ENCODE results near the gene LONP1.
"Not testable (repeated sequence)": the region's sequence is repeated elsewhere in the genome, so short reads cannot be mapped to it uniquely, and the experiment has no call there.

Gene LONP1

GRCh38 chr19:5706876-5707573, 12.9 kb downstream of the LONP1 start:
- no peak for TF ChIP-seq EZH2 (optimal IDR thresholded peaks at IDR 0.05; ENCODE audit: low read depth, low read length)
- TF ChIP-seq CTCF (IDR thresholded peaks at IDR 0.05; ENCODE audit: low read length), result no peak
- TF ChIP-seq EZH2phosphoT487 (IDR thresholded peaks at IDR 0.05; ENCODE audit: low read length), result no peak
- peaks cover 64% of the 10 kb centered on the region for H3K79me2 ChIP-seq (ENCODE audit: low read length)
- no peaks in the 10 kb centered on the region for H3F3A ChIP-seq (ENCODE audit: insufficient read depth, low read length)
- H3K27me3 ChIP-seq (replicated peaks; ENCODE audit: insufficient read depth, low read length), result no peaks in the 10 kb centered on the region
- H3K9me3 ChIP-seq (replicated peaks; ENCODE audit: insufficient read depth, low read length), result no peaks in the 10 kb centered on the region
- peaks cover 23% of the 10 kb centered on the region for H3K36me3 ChIP-seq (replicated peaks; ENCODE audit: insufficient read depth, low read length)
- no peak overlapping the region for H3K9ac ChIP-seq (ENCODE audit: low read length)
- H2AFZ ChIP-seq (ENCODE audit: low read length), result no peak overlapping the region
- H3K9me2 ChIP-seq (replicated peaks; ENCODE audit: insufficient read depth, low read length), result no peaks in the 10 kb centered on the region
- no peak for DNase-seq
- H4K20me1 ChIP-seq (ENCODE audit: insufficient read depth, low read length), result no peaks in the 10 kb centered on the region
- no peak overlapping the region for H3K4me2 ChIP-seq (ENCODE audit: low read depth, low read length)
- H3K4me1 ChIP-seq (ENCODE audit: low read length), result no peaks in the 10 kb centered on the region
- H3K4me3 ChIP-seq (ENCODE audit: low read length), result no peak overlapping the region
- no peak overlapping the region for H3K27ac ChIP-seq (ENCODE audit: low read length)

- Histone ChIP-seq H3K4me1 (ENCODE audit: low read length) (no peaks in the 10 kb centered on the region), H3K27me3 (replicated peaks; ENCODE audit: insufficient read depth, low read length) (no peaks in the 10 kb centered on the region)
These were observed 14.4 kb downstream of the LONP1 start for GRCh38 chr19:5705552-5705951.

GRCh38 chr19:5703819-5704818, 15.8 kb downstream of the LONP1 start:
- H3F3A ChIP-seq (ENCODE audit: insufficient read depth, low read length), result no peaks in the 10 kb centered on the region
- H3K27ac ChIP-seq (ENCODE audit: low read length), result no peak overlapping the region
- H3K9me3 ChIP-seq (replicated peaks; ENCODE audit: insufficient read depth, low read length), result no peaks in the 10 kb centered on the region
- H3K79me2 ChIP-seq (ENCODE audit: low read length), result peaks cover 57% of the 10 kb centered on the region
- H3K9me2 ChIP-seq (replicated peaks; ENCODE audit: insufficient read depth, low read length), result no peaks in the 10 kb centered on the region
- H3K4me1 ChIP-seq (ENCODE audit: low read length), result no peaks in the 10 kb centered on the region
- no peak for DNase-seq
- H2AFZ ChIP-seq (ENCODE audit: low read length), result no peak overlapping the region
- no peak overlapping the region for H3K4me3 ChIP-seq (ENCODE audit: low read length)
- TF ChIP-seq CTCF (IDR thresholded peaks at IDR 0.05; ENCODE audit: low read length), result no peak
- TF ChIP-seq EZH2 (optimal IDR thresholded peaks at IDR 0.05; ENCODE audit: low read depth, low read length), result no peak
- no peak for TF ChIP-seq EZH2phosphoT487 (IDR thresholded peaks at IDR 0.05; ENCODE audit: low read length)
- H3K36me3 ChIP-seq (replicated peaks; ENCODE audit: insufficient read depth, low read length), result peaks cover 15% of the 10 kb centered on the region
- H3K27me3 ChIP-seq (replicated peaks; ENCODE audit: insufficient read depth, low read length), result no peaks in the 10 kb centered on the region
- no peak overlapping the region for H3K9ac ChIP-seq (ENCODE audit: low read length)
- no peak overlapping the region for H3K4me2 ChIP-seq (ENCODE audit: low read depth, low read length)
- no peaks in the 10 kb centered on the region for H4K20me1 ChIP-seq (ENCODE audit: insufficient read depth, low read length)

More at GRCh38 chr19:5705552-5705951, 14.4 kb downstream of the LONP1 start:
- Histone ChIP-seq H3K4me3 (ENCODE audit: low read length) (no peak overlapping the region), H3K36me3 (replicated peaks; ENCODE audit: insufficient read depth, low read length) (peaks cover 15% of the 10 kb centered on the region), H4K20me1 (ENCODE audit: insufficient read depth, low read length) (no peaks in the 10 kb centered on the region), H3K79me2 (ENCODE audit: low read length) (peaks cover 57% of the 10 kb centered on the region), H3K9me2 (replicated peaks; ENCODE audit: insufficient read depth, low read length) (no peaks in the 10 kb centered on the region), H3K27ac (ENCODE audit: low read length) (no peak overlapping the region), H3K9ac (ENCODE audit: low read length) (no peak overlapping the region), H3K4me2 (ENCODE audit: low read depth, low read length) (no peak overlapping the region), H3K9me3 (replicated peaks; ENCODE audit: insufficient read depth, low read length) (no peaks in the 10 kb centered on the region), H3F3A (ENCODE audit: insufficient read depth, low read length) (no peaks in the 10 kb centered on the region), H2AFZ (ENCODE audit: low read length) (no peak overlapping the region)
- no peak for TF ChIP-seq CTCF (IDR thresholded peaks at IDR 0.05; ENCODE audit: low read length)
- no peak for TF ChIP-seq EZH2phosphoT487 (IDR thresholded peaks at IDR 0.05; ENCODE audit: low read length)
- TF ChIP-seq EZH2 (optimal IDR thresholded peaks at IDR 0.05; ENCODE audit: low read depth, low read length), result no peak
- no peak for DNase-seq

GRCh38 chr19:5702053-5702410, 17.9 kb downstream of the LONP1 start:
- not testable (repeated sequence) for H3K9me3 ChIP-seq (replicated peaks; ENCODE audit: insufficient read depth, low read length); H3K4me2 ChIP-seq (ENCODE audit: low read depth, low read length); H3K27me3 ChIP-seq (replicated peaks; ENCODE audit: insufficient read depth, low read length); H3K4me3 ChIP-seq (ENCODE audit: low read length); H2AFZ ChIP-seq (ENCODE audit: low read length); H3K9ac ChIP-seq (ENCODE audit: low read length); H3K9me2 ChIP-seq (replicated peaks; ENCODE audit: insufficient read depth, low read length); H3K27ac ChIP-seq (ENCODE audit: low read length); H3K4me1 ChIP-seq (ENCODE audit: low read length); DNase-seq
- Histone ChIP-seq H4K20me1 (ENCODE audit: insufficient read depth, low read length) (peaks cover 14% of the 10 kb centered on the region), H3K79me2 (ENCODE audit: low read length) (peaks cover 61% of the 10 kb centered on the region), H3K36me3 (replicated peaks; ENCODE audit: insufficient read depth, low read length) (peaks cover 22% of the 10 kb centered on the region), H3F3A (ENCODE audit: insufficient read depth, low read length) (peaks cover 13% of the 10 kb centered on the region)
